Right lobe of liver (tissue), 6 donors: ENCODE measurements around the gene ZNF680. TPM values are rescaled to one million over a fixed set of nuclear protein-coding genes. Genes with fewer than 3 reads are reported as not detected.
"Not testable (repeated sequence)": the region's sequence is repeated elsewhere in the genome, so short reads cannot be mapped to it uniquely, and the experiment has no call there.

Source experiments
- ATAC-seq, 4 donors: fragments of 200-7000 bp; cut with Tn5 transposase; one replicate each; pipeline ENCODE4 v1.9.1; 2020; ENCODE audit warnings: mild to moderate bottlenecking in 4 of 4, moderate library complexity in 4 of 4
- DNase-seq, 3 donors: peaks; one replicate each; pipeline ENCODE4 v3.0.0-alpha.2; 2020
- H3K27ac ChIP-seq, 3 donors: fragments of 200-600 bp; one replicate each; pipeline ENCODE4 v1.8.0; 2022
- H3K27me3 ChIP-seq, 2 donors: fragments of 200-600 bp; one replicate each; pipeline ENCODE4 v1.8.0; 2022
- H3K36me3 ChIP-seq, 4 donors: fragments of 200-600 bp; sonication (generic) in 1 of 4; one replicate each; pipeline versions ENCODE4 v1.5.1 to v1.8.0; 2017 to 2022; ENCODE audit warnings: control low read depth in 1 of 4
- H3K4me1 ChIP-seq, 4 donors: fragments of 200-600 bp; sonication (generic) in 1 of 4; one replicate each; pipeline versions ENCODE4 v1.5.1 to v1.8.0; 2017 to 2022; ENCODE audit warnings: control low read depth in 1 of 4
- H3K4me3 ChIP-seq, 3 donors: fragments of 200-600 bp; one replicate each; pipeline ENCODE4 v1.8.0; 2022
- H3K9me3 ChIP-seq, 4 donors: fragments of 200-600 bp; sonication (generic) in 1 of 4; one replicate each; pipeline versions ENCODE4 v1.5.1 to v1.8.0; 2017 to 2022; ENCODE audit warnings: control low read depth in 1 of 4
- CTCF ChIP-seq, 4 donors: fragments of 200-600 bp in 3 of 4; fragments of 450-650 bp in 1 of 4; IDR thresholded peaks; one replicate each; pipeline versions ENCODE4 v1.5.1 to v1.8.0; 2016 to 2022; ENCODE audit warnings: antibody characterized with exemption in 4 of 4, mild to moderate bottlenecking in 2 of 4
- POLR2A ChIP-seq: fragments of 450-650 bp; IDR thresholded peaks from one replicate; pipeline ENCODE4 v1.6.1; 2017; ENCODE audit warnings: antibody characterized with exemption, mild to moderate bottlenecking
- WGBS: methylation state at CpG from one replicate; pipeline ENCODE4 v1.1.6; 2018; ENCODE audit warnings: low coverage, low lambda C conversion rate; ENCODE audit not compliant: insufficient coverage; ENCODE audit errors: missing lambda C conversion rate; 5-methylcytosine and 5-hydroxymethylcytosine counted together
- intact Hi-C, 2 donors: fragments of 100-400 bp; cut with DNase I; formaldehyde crosslinking; loops; one replicate each; pipeline versions ENCODE4 v1.11.2 to v1.14.1; 2022
- total RNA-seq, 6 experiments: library from RNA; depleted of rRNA in 2 of 6; stranded (reverse); fragments of >200 nt in 2 of 6; fragmentation: NEBNext Ultra II Directional in 3 of 6; extraction: Animal tissue kit (Norgen Biotek cat#: 25700) in 3 of 6; gene quantifications; one replicate each; pipeline versions ENCODE4 v1.1.0 to v1.2.4, GENCODE V29; 2016 to 2023
- donor health status: DM: no; HTN: yes; CAD: no.
- donor health status: DM: no; HTN: no; CAD: no.
- donor health status: DM: no; HTN: no; CAD: no.
- donor health status: DM: no; HTN: yes; CAD: no.
- donor health status: DM: no; HTN: yes; CAD: no.

ZNF680 gene
- total RNA-seq, 6 experiments from 2014 or later, result 5.5 to 16.2 (median 12.9) TPM

- ATAC-seq, result no peak
- no peak for DNase-seq
- H3K27me3 ChIP-seq, result no peaks in the 10 kb centered on the region
- no peaks in the 10 kb centered on the region for H3K9me3 ChIP-seq
- TF ChIP-seq POLR2A (no peak), CTCF (IDR thresholded peaks at IDR 0.05) (no peak)
- H3K27ac ChIP-seq, result no peak overlapping the region
- 79% methylated on average over 2 of the region's 2 CpGs for WGBS
- H3K4me3 ChIP-seq, result no peak overlapping the region
- no peaks in the 10 kb centered on the region for H3K4me1 ChIP-seq
- H3K36me3 ChIP-seq, result no peaks in the 10 kb centered on the region
- intact Hi-C loops, result no loop called here
These were observed 18.5 kb upstream of the ZNF680 start for GRCh38 chr7:64581391-64581790.

GRCh38 chr7:64574540-64575099 is 11.7 kb upstream of the ZNF680 start:
- Histone ChIP-seq H3K9me3 (no peaks in the 10 kb centered on the region), H3K27ac (no peak overlapping the region), H3K36me3 (no peaks in the 10 kb centered on the region), H3K4me3 (peak overlapping the region in 1 of 3 donors; percentile 36), H3K4me1 (peaks cover 0 to 2% (median 0%) of the 10 kb centered on the region in 4 donors), H3K27me3 (no peaks in the 10 kb centered on the region)
- DNase-seq, result no peak
- intact Hi-C loops, result no loop called here
- peak; percentile 36 to 46 (median 40) for ATAC-seq
- 40% methylated on average over 2 of the region's 20 CpGs for WGBS
- TF ChIP-seq POLR2A, result no peak
- TF ChIP-seq CTCF (IDR thresholded peaks at IDR 0.05), result no peak

GRCh38 chr7:64570284-64570605 is 7.4 kb upstream of the ZNF680 start:
- H3K4me1 ChIP-seq, H3K27me3 ChIP-seq, H3K27ac ChIP-seq, DNase-seq, H3K9me3 ChIP-seq, ATAC-seq, H3K36me3 ChIP-seq, intact Hi-C loops: not testable (repeated sequence)
- 10% methylated on average over 17 of the region's 30 CpGs for WGBS
- H3K4me3 ChIP-seq, result peak overlapping the region; percentile 16 to 38 (median 27)

- ATAC-seq, result peak; percentile 68 to 79 (median 74)
- H3K27me3 ChIP-seq, H3K27ac ChIP-seq, intact Hi-C loops, H3K9me3 ChIP-seq, H3K4me1 ChIP-seq, H3K36me3 ChIP-seq: not testable (repeated sequence)
- DNase-seq, result peak in 1 of 3 donors; percentile 31
- H3K4me3 ChIP-seq, result peak overlapping the region; percentile 16 to 38 (median 27)
- 7% methylated on average over 26 of the region's 74 CpGs for WGBS
These were observed 6.8 kb upstream of the ZNF680 start for GRCh38 chr7:64569372-64570283.

- DNase-seq (no peak), ATAC-seq (peak in 2 of 4 donors; percentile 3 to 13)
- intact Hi-C loops, result no loop called here
- Histone ChIP-seq H3K36me3 (no peaks in the 10 kb centered on the region), H3K4me3 (peak overlapping the region; percentile 54 to 82 (median 71)), H3K27me3 (no peaks in the 10 kb centered on the region), H3K27ac (peak overlapping the region; percentile 76 to 92 (median 77)), H3K4me1 (peaks cover 0 to 26% (median 11%) of the 10 kb centered on the region in 4 donors), H3K9me3 (no peaks in the 10 kb centered on the region)
- 9% methylated on average over 4 of the region's 4 CpGs for WGBS
- no peak for TF ChIP-seq CTCF (IDR thresholded peaks at IDR 0.05)
- TF ChIP-seq POLR2A, result no peak
These were observed 630 bp downstream of the ZNF680 start for GRCh38 chr7:64562256-64562625.
